CD4-positive, alpha-beta T cell treated with Interleukin-12 subunit alpha and Interleukin-12 subunit beta, for 1 hour (primary cell): ENCODE results near the gene ZFP69.
A peak's percentile ranks its signal among the peaks of the same experiment; 100 is the strongest.
"Not testable (repeated sequence)": the region's sequence is repeated elsewhere in the genome, so short reads cannot be mapped to it uniquely, and the experiment has no call there.

Experiments used
- DNase-seq: peaks from one replicate; pipeline ENCODE4 v3.0.0-alpha.2; 2020

The ZFP69 gene

DNA sequence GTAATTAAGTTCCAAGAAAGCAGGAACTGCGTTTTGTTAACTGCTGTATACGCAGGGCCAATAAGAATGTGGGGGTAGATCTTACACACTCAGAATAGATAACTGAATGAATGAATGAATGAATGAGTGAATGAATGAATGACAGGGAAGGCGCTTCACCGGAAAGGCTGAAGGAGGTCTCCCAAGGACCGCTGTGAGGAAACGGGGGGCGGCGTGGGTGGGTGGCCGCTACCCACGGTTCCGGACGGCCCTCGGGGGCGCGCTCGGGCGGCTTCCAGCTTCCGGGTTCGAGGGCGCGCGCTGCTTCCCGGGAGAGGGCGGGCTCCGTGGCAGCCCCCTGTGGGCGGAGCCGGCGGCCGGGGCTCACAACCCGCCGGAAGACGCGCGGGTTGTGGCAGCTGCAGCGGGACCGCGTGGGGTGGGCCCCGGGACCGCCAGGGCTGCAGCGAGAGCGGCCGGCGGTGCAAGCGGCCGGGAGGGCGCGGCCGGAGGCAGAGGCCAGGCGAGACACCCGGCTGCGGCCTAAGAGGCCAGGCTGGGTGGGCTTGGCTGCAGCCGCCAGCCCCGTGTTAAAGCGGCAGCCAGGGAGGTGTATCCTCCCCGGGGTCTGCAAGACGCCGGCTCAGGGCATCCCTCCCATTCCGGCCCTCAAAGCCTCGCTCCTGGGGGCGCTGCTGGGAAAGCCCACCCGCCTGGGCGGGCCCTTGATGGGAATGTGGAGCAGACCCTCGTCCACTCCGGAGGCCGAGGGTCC lies at the start of gene ZFP69:
ZFP69 (plus strand) TSS at position 367 of the 754 bp plus-strand sequence. CDS start 2,072 bp downstream, outside the sequence.
- peak; percentile 76 for DNase-seq

GRCh38 chr1:40431385-40431784 lies 45.7 kb upstream of the ZFP69 start:
- DNase-seq: no peak

- DNase-seq: no peak
Measured at GRCh38 chr1:40432644-40433390, 44.3 kb upstream of the ZFP69 start.

DNA sequence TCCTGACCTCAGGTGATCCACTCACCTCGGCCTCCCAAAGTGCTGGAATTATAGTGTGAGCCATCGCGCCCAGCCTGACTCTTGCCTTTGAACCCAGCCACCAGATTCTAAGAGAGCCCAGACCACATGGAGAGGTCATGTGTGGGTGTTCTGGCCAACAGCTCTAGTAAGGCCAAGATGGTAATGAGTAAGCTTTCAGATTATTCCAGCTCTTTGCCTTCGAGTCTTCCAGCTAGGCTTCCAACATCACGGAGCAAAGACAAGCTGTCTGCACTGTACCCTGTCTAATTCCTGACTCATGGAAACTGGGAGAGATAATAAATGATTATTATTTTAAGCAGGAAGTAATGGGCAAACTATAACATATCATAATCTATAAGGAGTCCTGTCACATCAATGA lies 41.6 kb upstream of the ZFP69 start:
- no peak for DNase-seq

DNA sequence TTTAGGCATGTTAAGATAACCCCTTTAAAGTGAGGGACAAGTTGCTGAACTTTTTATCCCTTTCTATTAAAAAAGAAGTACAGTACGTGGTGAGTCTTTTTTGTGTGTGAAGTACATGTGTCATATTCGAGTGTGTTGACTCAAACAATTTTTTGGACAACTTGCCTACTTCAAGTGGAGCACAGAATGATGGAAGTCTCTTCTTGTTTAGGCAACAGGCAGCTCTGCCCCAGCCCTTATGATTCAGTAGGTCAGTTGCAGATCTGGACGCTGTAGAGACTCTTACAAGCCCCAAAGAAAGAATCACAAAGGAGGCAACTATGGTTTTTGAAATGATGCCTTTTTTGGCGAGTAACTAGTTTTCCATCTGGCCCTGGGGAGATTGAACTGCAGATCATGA lies 41.2 kb upstream of the ZFP69 start:
- DNase-seq: no peak

- peak; percentile 55 for DNase-seq
Measured at GRCh38 chr1:40438391-40439015, 38.6 kb upstream of the ZFP69 start.

GRCh38 chr1:40439247-40439646 lies 37.8 kb upstream of the ZFP69 start:
- DNase-seq: no peak

GRCh38 chr1:40449684-40450494 lies 27.2 kb upstream of the ZFP69 start, which contains the start of gene ZFP69B:
TSS of gene ZFP69B (plus strand) at chr1:40450476. CDS start at chr1:40450962, 486 bp downstream.
- DNase-seq: peak; percentile 89

DNA sequence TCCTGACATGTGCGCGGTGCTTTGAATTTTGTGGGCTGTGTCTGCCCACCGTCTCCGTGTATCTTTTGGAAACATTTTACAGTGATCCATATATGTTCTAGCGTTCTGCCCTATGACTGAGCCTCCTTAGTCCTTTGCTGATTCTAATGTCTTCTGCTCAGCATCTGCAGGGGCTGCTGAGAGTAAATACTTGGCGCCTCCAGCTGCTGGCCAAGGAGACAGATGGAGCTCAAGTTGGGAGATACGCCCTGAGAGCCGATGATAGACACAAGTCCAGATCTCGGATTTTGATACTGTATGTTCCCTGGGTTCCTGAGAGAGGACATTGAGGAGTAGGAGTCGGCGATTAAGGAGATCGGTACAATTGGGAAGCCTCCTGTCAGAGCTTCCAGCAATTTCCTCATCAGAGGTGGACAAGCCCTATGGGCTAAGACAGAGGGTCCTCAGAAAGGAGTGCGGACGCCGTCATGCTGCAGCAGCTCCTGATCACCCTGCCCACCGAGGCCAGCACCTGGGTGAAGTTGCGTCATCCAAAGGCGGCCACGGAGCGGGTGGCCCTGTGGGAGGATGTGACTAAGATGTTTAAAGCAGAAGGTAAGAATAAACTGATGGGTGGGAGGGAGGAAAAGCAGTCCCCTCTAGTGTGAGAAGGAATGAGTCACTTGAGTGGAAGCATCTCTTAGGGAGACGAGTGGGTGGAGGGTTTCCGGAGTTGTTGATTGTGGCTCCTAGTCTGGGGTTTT lies 26.4 kb upstream of the ZFP69 start:
- peak; percentile 74 for DNase-seq

DNA sequence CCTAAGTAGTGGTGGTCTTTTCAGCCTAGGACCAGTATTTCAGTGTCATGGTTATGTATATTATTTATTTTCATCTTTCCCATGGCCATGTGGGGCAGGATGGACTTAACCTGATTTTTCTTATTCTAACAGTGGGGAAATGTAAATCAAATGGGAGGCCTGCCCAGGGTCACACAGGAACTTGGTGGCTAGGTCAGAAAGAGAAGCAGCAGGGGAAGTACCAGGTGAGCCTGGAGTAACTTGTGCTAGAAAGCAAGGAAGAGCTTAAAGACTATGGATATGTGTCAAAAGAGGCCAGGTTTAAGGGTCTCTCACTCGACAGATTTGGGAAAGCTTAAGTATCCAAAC lies 25.9 kb upstream of the ZFP69 start:
- DNase-seq: no peak

DNA sequence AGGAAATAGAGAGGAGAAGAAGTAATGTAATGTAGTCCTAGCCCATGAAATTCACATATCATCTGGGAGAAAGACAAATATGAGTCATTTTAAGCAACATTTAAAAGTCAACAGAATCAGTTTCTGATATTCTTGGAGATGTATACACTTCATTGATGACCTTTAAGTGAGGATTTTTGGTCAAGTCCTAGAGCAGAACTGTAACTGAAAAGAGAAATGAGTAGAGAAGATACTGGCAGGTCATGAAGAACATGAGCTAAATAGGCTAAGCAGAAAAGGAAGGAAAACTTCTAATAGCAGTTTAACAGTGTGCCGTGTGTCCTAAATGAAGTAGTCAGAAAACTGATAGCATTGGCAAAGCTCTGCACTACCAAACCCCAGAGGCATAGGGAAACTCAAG lies 22.2 kb upstream of the ZFP69 start:
- no peak for DNase-seq

GRCh38 chr1:40462956-40463590 lies 14.0 kb upstream of the ZFP69 start:
- no peak for DNase-seq

- no peak for DNase-seq
Measured at GRCh38 chr1:40469327-40469726, 7.8 kb upstream of the ZFP69 start.

- no peak for DNase-seq
Measured at GRCh38 chr1:40475268-40475667, 1.8 kb upstream of the ZFP69 start.

GRCh38 chr1:40477678-40478053 lies 576 bp downstream of the ZFP69 start:
- peak; percentile 3 for DNase-seq

GRCh38 chr1:40478276-40478675 lies 1.2 kb downstream of the ZFP69 start:
- no peak for DNase-seq

- no peak for DNase-seq
Measured at GRCh38 chr1:40479156-40479555, 2.1 kb downstream of the ZFP69 start.

DNA sequence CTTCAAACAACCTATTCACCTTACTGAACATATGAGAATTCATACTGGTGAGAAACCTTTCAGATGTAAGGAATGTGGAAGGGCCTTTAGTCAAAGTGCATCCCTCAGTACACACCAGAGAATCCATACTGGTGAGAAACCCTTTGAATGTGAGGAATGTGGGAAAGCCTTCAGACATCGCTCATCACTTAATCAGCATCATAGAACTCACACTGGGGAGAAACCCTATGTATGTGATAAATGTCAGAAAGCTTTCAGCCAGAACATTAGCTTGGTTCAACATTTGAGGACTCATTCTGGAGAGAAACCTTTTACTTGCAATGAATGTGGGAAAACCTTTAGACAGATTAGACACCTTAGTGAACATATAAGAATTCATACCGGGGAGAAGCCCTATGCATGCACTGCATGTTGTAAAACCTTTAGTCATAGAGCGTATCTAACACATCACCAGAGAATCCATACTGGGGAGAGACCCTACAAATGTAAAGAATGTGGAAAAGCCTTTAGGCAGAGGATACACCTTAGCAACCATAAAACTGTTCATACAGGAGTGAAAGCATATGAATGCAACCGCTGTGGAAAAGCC lies 18.3 kb downstream of the ZFP69 start:
- DNase-seq: no peak

- not testable (repeated sequence) for DNase-seq
Measured at GRCh38 chr1:40502651-40503050, 25.6 kb downstream of the ZFP69 start.

DNA sequence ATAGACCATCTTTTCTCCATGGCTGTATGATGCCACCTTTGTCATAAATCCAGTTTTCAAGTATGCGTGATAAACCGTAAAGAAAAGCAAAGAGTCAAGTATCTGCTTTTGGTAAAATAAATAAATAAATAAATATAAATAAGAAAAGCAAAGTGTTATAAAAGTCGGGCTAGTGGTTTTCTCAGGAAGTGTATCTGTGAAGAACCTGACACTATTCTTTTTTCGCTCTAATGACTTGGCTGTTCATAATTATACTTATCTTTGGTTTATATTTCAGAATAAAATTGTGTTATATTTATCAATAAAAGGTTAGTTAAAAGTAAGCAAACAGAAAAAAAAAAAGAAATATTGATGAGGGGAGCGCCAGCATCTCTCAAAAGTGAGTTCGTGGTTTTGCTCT lies 30.9 kb downstream of the ZFP69 start:
- DNase-seq: no peak
